ENCODE data around the gene SLCO2B1.
A peak's percentile ranks its signal among the peaks of the same experiment; 100 is the strongest.

SLCO2B1 gene

GRCh38 chr11:75195167-75195962, 44.5 kb downstream of the SLCO2B1 start:
- no peak for DNase-seq

- no peak for DNase-seq
Measured at GRCh38 chr11:75196426-75196825, 45.5 kb downstream of the SLCO2B1 start.

- DNase-seq: no peak
Measured at GRCh38 chr11:75197512-75198277, 46.8 kb downstream of the SLCO2B1 start.

DNA sequence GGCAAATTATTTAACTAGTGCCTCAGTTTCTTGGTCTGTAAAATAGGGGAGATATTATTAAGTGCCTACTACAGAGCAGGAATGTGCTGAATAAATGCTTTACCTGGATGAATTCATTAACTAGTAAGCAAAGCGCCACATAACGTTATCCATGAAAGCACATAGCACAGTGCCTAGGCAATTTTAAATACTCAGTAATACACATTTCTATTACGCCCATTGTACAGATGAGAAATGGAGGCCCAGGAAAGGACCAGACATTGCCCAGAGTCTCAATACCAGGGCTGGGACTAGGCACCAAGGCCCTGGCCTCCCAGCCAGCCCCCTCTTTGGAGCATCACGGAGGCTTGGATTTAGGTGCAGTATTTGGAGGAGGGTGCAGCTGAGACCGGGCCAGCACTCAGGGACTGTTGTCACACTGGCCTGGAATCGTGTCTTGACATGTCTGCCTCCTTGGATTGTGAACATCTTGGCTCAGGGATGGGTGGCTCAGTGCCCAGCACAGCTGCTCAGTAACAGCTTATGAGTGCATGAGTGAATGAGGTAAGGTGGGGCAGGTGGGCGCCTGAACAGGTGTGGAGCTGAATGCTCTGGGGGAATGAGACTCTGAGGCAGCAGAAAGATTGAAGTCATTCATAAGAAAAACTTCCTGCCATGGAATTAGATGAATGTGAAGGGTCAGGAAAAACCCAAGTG, 47.5 kb downstream of the SLCO2B1 start:
- no peak for DNase-seq

GRCh38 chr11:75199412-75199955, 48.6 kb downstream of the SLCO2B1 start:
- DNase-seq: no peak

- DNase-seq: no peak
Measured at GRCh38 chr11:75200051-75200450, 49.1 kb downstream of the SLCO2B1 start.

- DNase-seq: no peak
Measured at GRCh38 chr11:75200531-75200930, 49.6 kb downstream of the SLCO2B1 start.

DNA sequence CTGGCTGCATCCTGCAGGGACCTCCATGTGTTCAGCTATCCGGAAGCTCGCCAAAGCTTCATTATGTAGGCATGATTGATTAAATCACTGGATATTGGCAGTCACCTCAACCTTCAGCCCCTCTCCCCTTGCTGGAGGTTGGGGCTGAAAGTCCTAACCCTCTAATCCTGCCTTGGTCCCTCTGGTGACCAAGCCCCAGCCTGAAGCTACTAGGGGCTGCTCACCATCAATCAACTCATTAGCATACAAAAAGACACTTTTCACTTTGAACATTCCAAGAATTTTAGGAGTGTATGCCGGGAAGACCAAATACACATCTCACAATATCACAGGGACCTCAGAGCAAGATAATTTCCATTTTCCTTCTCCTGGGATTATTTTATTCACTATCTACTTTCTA, 50.9 kb downstream of the SLCO2B1 start:
- no peak for DNase-seq

- DNase-seq: no peak
Measured at GRCh38 chr11:75202195-75202594, 51.3 kb downstream of the SLCO2B1 start.

DNA sequence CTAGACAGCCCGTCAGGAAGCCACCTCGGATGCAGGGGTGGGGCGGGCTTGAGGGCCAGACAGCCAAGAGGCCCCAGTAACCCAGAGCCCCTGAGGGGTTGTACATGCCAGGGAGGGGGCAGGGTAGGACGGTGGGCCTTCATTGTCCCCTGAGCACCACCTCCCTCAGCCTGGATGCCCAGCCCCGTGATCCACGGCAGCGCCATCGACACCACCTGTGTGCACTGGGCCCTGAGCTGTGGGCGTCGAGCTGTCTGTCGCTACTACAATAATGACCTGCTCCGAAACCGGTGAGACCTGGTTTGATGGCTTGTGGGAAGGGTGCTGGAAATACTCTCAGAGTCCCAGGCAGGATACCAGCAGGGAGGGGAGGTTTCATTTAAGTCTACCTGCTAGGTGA, 52.2 kb downstream of the SLCO2B1 start:
- DNase-seq: no peak

GRCh38 chr11:75203641-75204011, 52.7 kb downstream of the SLCO2B1 start:
- no peak for DNase-seq

GRCh38 chr11:75204012-75204674, 53.2 kb downstream of the SLCO2B1 start:
- no peak for DNase-seq

DNA sequence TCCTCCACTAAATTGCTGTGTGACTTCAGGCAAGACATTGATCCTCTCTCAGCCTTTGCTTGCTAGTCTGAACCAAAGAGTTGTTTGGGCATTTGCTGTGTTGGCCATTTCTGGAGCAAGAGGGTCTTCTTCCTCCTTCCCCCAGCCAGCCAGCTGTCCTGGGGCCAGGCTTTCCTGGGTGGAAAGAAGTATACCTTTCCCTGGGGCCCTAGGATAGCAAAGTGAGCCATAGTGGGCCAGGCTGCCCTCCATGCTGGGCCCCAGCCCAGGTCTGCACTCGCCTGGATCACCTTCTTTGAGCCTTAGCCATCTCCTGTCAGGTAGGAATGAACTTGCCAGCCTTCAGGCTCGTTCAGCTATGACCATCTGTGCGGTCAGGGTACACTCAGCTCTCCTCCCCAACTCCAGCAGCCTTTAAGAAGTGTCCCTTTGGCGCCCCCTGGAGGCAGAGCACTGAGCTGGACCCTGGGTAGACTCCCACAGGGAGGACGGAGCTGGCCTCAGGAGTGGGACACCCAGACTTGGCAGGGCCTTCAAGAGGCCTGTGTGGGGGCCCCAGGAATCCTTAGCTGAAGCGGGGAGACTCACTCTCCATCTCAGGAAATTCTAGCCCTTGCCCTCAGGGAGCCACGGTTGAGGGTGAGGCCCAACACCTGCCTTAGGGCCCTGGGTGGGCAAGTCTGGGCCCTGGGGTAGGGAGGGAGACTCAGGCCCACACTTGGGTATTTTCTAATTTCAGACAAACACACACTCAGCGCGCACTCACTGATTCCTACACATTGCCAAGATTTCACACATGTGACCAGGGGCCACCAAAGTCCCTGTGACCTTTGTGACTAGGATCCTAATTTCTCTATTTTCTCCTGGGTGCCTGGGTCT, 54.0 kb downstream of the SLCO2B1 start:
- DNase-seq: peak; percentile 75

DNA sequence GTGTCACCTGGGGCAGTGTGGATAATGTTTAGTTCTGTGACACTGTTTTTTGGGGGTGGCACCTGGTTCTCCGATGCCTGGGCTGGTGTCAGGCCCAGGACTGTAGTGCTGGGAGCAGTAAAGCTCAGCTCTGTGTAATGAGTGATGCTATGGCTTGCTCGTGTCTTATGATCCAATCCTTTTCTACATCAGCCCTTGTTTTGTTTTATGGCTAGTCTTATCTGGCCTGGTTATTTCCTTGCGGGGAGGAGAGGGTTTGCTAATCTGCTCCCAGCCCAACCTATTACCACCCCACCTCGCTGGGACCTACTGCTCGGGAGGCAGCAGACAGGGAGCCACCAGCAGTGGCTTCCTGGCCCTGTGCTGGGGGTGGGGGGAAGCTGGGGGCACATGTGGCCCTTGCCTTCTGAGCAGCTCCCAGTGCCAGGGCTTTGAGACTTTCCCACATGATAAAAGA, 54.7 kb downstream of the SLCO2B1 start:
- DNase-seq: no peak

- no peak for DNase-seq
Measured at GRCh38 chr11:75208446-75208845, 57.5 kb downstream of the SLCO2B1 start.

- no peak for DNase-seq
Measured at GRCh38 chr11:75212411-75212810, 61.5 kb downstream of the SLCO2B1 start.

DNA sequence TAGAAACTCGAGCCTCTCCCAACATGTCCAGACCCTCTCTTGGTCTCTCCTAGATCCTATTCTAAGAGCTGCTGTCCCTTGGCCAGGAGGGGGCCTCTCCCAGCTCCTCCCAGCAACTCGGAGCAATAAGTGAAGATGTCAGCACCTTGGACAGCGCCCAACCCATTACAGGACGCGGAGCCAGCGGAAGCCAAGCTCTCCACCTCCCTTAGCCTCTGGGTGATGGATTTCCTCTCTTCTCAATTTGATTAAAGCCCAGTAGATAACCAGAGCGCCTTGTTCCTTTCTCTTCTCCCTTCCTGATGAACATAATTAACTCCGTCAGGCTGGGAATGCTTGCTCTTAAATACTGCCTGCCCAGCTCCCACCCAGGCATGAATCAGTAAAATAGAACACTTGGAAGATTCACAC, 63.5 kb downstream of the SLCO2B1 start:
- DNase-seq: no peak

GRCh38 chr11:75214843-75215242, 63.9 kb downstream of the SLCO2B1 start:
- no peak for DNase-seq

DNA sequence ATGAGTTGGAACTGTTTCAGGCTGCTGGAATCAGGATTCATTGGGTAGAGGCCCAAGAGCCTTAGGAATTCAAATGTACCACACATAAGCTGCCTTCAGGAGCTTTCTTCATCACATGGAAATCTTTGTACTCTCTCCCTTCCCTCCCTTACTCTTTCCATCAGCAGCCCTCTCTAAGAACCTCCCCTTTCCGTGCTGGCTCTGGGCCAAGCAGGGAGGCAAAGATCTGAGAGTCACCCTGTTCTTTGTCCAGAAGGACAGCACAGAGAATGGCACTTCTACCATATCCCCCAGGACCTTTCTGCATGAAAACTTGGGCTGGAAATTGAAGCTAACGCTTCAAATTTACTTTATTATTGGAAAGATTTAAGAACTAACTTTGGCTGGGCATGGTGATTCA, 69.0 kb downstream of the SLCO2B1 start:
- DNase-seq: no peak

GRCh38 chr11:75223954-75224643, 73.2 kb downstream of the SLCO2B1 start:
- DNase-seq: no peak

DNA sequence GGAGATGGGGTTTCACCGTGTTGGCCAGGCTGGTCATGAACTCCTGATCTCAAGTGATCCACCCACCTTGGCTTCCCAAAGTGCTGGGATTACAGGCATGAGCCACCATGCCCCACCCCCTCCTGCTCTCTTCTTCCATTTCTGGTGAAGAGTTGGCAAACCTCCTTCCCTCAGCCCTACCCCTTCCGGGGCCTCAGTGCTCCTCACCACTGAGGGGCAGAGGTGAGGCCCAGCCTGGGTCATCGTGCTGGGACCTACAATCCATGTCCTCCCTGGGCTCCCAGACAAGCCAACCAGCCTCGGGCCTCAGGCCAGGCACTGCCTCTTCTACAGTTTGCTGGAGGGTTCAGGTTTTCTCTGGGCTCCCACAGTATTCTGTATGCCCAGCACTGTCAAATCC, 74.9 kb downstream of the SLCO2B1 start:
- no peak for DNase-seq

Measured in NCI-H774 (cell line).